AG09319 (cell line): Measurements from ENCODE around the gene INKA2.

Source experiments
- DNase-seq: peaks from one replicate; pipeline ENCODE4 v3.0.0-alpha.2; 2010; ENCODE audit warnings: low read depth; ENCODE audit errors: extremely low read depth
- TF ChIP-seq, protein P1 (sequence below): IDR thresholded peaks from 2 replicates; pipeline ENCODE4 v1.5.1; 2011; ENCODE audit warnings: low read depth, mild to moderate bottlenecking, inconsistent platforms, low read length, moderate library complexity

Gene INKA2

DNA sequence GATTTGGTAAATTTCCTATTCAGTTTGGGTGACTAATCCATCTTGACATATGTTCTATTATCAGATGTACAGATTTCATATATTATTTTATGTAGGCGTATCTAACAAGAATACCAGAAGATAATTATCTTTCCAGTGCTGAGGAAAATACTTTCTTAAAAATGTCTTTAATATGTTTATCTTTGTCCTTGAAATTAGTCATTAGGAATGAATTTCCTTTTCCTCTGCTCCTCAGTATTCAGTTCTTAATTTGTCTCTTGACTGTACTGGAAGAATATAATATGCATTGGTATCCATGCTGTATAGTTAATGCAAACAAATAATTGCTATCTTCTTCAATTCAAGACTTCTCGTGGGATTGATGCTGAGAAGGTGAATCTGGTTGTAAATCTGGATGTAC, 23.1 kb upstream of the INKA2 start:
- TF ChIP-seq, protein P1, sequence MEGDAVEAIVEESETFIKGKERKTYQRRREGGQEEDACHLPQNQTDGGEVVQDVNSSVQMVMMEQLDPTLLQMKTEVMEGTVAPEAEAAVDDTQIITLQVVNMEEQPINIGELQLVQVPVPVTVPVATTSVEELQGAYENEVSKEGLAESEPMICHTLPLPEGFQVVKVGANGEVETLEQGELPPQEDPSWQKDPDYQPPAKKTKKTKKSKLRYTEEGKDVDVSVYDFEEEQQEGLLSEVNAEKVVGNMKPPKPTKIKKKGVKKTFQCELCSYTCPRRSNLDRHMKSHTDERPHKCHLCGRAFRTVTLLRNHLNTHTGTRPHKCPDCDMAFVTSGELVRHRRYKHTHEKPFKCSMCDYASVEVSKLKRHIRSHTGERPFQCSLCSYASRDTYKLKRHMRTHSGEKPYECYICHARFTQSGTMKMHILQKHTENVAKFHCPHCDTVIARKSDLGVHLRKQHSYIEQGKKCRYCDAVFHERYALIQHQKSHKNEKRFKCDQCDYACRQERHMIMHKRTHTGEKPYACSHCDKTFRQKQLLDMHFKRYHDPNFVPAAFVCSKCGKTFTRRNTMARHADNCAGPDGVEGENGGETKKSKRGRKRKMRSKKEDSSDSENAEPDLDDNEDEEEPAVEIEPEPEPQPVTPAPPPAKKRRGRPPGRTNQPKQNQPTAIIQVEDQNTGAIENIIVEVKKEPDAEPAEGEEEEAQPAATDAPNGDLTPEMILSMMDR: no peak
- no peak for DNase-seq

DNA sequence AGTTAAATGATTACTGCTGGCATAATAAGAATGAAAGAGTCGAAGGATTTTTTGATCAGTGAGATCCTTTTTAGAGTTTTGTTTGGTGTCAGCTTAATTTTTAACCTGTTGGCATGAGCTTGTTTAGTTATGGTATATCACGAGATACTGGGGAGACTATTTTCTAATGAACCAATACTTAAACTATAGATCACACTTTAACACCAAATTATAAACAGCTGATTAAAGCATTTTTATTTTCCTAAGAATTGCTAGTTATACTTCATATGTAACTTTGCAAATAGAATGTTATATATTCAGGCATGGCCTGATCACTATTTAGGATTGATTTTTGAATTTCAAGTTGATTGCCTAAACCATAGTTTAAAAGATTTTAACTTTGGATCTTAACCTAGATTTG, 22.5 kb upstream of the INKA2 start:
- no peak for DNase-seq
- TF ChIP-seq, protein P1: no peak

DNA sequence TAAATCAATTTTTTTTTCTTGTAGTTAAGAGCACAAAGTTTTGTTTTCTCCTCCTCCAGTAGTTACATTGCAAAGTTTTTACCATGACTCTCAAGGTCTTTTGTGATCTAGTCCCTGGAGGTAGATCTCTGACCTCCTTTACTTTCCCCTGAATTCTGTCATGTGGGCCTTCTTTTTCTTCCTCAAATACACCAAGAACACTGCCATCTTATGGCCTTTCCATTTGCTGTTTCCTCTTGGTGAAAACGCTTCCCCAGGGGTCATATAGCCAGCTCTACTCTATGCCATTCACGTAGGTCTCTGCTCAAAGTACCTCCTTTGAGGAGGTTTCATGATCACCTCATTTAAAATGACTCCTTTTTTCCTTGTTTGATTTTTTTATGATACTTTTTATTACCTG, 19.2 kb upstream of the INKA2 start:
- DNase-seq: no peak
- TF ChIP-seq, protein P1: no peak; the same call in 1 of the 2 replicates

DNA sequence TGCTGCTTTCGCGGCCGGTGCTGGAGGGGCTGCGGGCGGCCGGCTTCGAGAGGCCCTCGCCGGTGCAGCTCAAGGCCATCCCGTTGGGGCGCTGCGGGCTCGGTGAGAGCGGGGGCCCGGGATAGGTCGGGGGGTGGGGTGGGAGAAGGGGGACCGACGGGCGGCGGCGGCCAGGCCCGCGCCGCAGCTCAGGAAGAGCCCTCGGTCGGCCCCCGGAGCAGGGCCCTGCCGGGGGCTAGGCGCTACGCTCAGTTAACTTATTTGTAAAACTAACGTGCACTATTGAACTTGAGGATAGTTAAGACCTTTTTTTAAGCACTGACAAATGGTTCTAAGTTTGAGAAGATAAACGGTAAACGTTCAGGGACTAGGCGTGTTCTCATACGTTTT, 16.9 kb upstream of the INKA2 start:
- DNase-seq: no peak
- TF ChIP-seq, protein P1: no peak

DNA sequence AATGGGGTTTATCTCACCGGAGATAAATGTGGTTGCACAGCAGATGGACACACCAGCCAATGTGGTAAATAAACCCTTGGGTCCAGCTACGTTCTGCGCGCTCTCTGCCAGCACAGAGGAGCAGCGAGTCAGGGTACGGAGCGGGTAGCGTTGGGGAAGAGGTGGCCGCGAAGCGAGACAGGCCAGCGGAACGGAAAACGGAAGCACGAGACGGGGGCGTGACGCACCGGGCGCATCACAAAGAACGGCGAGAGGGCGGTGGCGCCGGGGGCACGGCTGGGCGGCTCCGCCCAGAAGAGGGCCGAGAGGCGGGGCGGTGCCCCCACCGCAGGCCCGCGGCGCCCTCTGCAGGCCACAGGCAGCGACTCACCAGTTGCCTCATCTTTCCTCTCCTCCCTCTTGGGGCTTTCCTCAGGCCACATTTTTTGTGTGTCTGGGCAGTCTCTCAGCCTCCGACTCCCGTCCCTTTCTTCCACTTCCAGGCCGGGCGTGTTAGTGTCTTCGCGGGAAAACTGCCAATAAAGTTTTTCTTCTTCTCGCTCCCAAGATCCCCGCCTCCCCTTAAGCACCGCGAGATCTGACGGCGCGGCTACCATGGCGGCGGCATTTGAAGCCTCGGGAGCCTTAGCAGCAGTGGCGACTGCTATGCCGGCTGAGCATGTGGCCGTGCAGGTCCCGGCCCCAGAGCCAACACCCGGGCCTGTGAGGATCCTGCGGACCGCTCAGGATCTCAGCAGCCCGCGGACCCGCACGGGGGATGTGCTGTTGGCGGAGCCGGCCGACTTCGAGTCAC, 16.3 kb upstream of the INKA2 start, which contains the start of gene DDX20:
DDX20 (plus strand) TSS at position 571 of the 793 bp plus-strand sequence; CDS start at position 595, 24 bp downstream.
- DNase-seq: peak; percentile 92
- TF ChIP-seq, protein P1: peak; percentile 75

DNA sequence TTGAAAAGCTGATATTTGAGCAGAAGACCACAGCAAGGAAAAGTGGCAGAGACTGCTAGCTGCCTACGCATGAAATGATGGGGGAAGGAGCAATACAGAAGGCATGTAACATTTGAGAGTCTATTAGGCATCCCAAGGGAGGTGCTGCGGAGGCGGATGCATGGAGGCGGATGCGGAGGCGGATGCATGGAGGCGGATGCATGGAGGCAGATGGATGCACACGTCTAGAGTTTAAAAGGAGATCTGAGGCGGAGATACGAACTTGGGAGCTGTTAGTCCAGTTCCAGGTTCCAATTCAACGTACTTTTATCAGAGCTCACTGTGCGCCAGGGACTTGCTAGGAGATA, 15.8 kb upstream of the INKA2 start:
- DNase-seq: no peak
- TF ChIP-seq, protein P1: no peak

DNA sequence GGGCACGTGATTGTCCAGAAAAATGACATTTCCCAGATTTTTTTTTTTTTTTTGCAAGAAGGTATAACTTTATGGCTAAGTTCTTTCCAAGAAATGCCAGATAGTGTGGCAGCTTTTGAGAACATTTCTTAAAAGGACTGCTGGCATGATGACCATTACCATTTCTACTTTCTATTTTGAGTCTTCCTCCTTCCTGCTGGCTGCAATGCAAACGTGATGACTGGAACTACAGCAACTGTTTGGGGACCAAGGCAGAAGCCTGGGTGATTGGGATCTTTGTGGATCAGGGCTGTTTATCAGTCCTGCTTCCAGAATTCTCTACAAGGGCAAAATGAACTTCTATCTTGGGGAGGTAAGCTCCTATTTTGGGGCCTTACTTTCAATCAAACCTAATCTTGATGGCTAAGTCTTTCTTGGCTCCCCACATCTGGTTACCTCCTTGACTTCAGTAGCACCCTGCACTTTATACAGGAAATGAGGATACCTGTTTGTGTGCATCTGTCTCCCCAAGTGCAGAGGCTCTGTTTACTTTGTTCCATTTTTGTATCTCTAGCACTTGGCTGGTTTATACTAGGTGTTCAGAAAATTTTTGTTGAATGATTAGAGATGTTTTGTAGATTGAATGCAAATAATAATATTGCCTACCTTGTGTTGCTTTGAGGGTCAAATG, 12.8 kb upstream of the INKA2 start:
- TF ChIP-seq, protein P1: no peak
- DNase-seq: no peak
